HepG2 (cell line): ENCODE data around the gene NFS1. TPM values are rescaled to one million over a fixed set of nuclear protein-coding genes. Genes with fewer than 3 reads are reported as not detected.

Experiments
- CREBL2 ChIP-seq: sonication (generic); formaldehyde crosslinking; IDR thresholded peaks from 2 replicates; pipeline ENCODE4 v1.8.1; 2023; ENCODE audit warnings: missing genetic modification reagents, mild to moderate bottlenecking, borderline replicate concordance
- IRX3 ChIP-seq: sonication (generic); formaldehyde crosslinking; IDR thresholded peaks from 2 replicates; pipeline ENCODE4 v1.8.1; 2023; ENCODE audit warnings: mild to moderate bottlenecking, low read depth, missing genetic modification reagents, borderline replicate concordance
- MTA3 ChIP-seq: sonication (generic); formaldehyde crosslinking; IDR thresholded peaks from 2 replicates; pipeline ENCODE4 v1.4.0; 2020; ENCODE audit warnings: missing genetic modification reagents
- NAIF1 ChIP-seq: sonication (generic); formaldehyde crosslinking; IDR thresholded peaks from 2 replicates; pipeline ENCODE4 v1.5.0; 2020; ENCODE audit warnings: mild to moderate bottlenecking, missing genetic modification reagents, borderline replicate concordance
- REXO4 ChIP-seq: sonication (generic); formaldehyde crosslinking; IDR thresholded peaks from 2 replicates; pipeline ENCODE4 v1.8.0; 2022; ENCODE audit warnings: missing genetic modification reagents, mild to moderate bottlenecking, borderline replicate concordance
- RFXAP ChIP-seq: sonication (generic); formaldehyde crosslinking; IDR thresholded peaks from 2 replicates; pipeline ENCODE4 v1.4.0; 2020; ENCODE audit warnings: missing genetic modification reagents, borderline replicate concordance
- SKIL ChIP-seq: sonication (generic); formaldehyde crosslinking; IDR thresholded peaks from 2 replicates; pipeline ENCODE4 v1.8.0; 2022; ENCODE audit warnings: missing genetic modification reagents, mild to moderate bottlenecking, moderate library complexity, borderline replicate concordance
- SP4 ChIP-seq: sonication (generic); formaldehyde crosslinking; IDR thresholded peaks from 2 replicates; pipeline ENCODE4 v1.8.1; 2023; ENCODE audit warnings: mild to moderate bottlenecking, missing genetic modification reagents
- YEATS4 ChIP-seq: sonication (generic); formaldehyde crosslinking; IDR thresholded peaks from 2 replicates; pipeline ENCODE4 v1.4.0; 2020; ENCODE audit warnings: missing genetic modification reagents, borderline replicate concordance
- ZSCAN22 ChIP-seq: sonication (generic); formaldehyde crosslinking; IDR thresholded peaks from 2 replicates; pipeline ENCODE4 v1.4.0; 2020; ENCODE audit warnings: mild to moderate bottlenecking, missing genetic modification reagents
- polyA plus RNA-seq, 8 experiments: library from polyadenylated mRNA; depleted of rRNA in 3 of 8; stranded (reverse) in 7 of 8; unstranded in 1 of 8; fragments of >200 nt; fragmentation: Illumina TruSeq in 4 of 8; extraction: Trizol in 4 of 8; gene quantifications; 2 replicates each; pipeline versions ENCODE4 v1.2.1 to v1.2.3, GENCODE V29; 2011 to 2016; ENCODE audit warnings: low read depth in 4 of 8, missing spikeins in 1 of 8, mixed read lengths in 1 of 8; ENCODE audit not compliant: insufficient read depth in 1 of 8
- total RNA-seq, 5 experiments: library from RNA; depleted of rRNA; stranded (reverse); fragments of >200 nt; fragmentation: Illumina TruSeq; extraction: Trizol; gene quantifications; 2 replicates each; pipeline ENCODE4 v1.2.3, GENCODE V29; 2016; ENCODE audit warnings: low read depth in 1 of 5
- TF ChIP-seq, protein P1 (sequence below): sonication (generic); formaldehyde crosslinking; IDR thresholded peaks from 2 replicates; pipeline ENCODE4 v1.5.0; 2020; ENCODE audit warnings: mild to moderate bottlenecking, missing genetic modification reagents, borderline replicate concordance
- TF ChIP-seq, protein P2 (sequence below): sonication (generic); formaldehyde crosslinking; IDR thresholded peaks from 2 replicates; pipeline ENCODE4 v1.5.0; 2020; ENCODE audit warnings: missing genetic modification reagents, mild to moderate bottlenecking, borderline replicate concordance
- TF ChIP-seq, protein P3 (sequence below): sonication (generic); formaldehyde crosslinking; IDR thresholded peaks from 2 replicates; pipeline ENCODE4; 2020; ENCODE audit warnings: missing genetic modification reagents, mild to moderate bottlenecking, borderline replicate concordance

Gene NFS1
- total and polyA plus RNA-seq, 2 of the 13 experiments (the other 11 are each of a cell fraction or from before 2014, with no cell fraction given) = 65.9 to 88.1 TPM

- TF ChIP-seq, protein P1, sequence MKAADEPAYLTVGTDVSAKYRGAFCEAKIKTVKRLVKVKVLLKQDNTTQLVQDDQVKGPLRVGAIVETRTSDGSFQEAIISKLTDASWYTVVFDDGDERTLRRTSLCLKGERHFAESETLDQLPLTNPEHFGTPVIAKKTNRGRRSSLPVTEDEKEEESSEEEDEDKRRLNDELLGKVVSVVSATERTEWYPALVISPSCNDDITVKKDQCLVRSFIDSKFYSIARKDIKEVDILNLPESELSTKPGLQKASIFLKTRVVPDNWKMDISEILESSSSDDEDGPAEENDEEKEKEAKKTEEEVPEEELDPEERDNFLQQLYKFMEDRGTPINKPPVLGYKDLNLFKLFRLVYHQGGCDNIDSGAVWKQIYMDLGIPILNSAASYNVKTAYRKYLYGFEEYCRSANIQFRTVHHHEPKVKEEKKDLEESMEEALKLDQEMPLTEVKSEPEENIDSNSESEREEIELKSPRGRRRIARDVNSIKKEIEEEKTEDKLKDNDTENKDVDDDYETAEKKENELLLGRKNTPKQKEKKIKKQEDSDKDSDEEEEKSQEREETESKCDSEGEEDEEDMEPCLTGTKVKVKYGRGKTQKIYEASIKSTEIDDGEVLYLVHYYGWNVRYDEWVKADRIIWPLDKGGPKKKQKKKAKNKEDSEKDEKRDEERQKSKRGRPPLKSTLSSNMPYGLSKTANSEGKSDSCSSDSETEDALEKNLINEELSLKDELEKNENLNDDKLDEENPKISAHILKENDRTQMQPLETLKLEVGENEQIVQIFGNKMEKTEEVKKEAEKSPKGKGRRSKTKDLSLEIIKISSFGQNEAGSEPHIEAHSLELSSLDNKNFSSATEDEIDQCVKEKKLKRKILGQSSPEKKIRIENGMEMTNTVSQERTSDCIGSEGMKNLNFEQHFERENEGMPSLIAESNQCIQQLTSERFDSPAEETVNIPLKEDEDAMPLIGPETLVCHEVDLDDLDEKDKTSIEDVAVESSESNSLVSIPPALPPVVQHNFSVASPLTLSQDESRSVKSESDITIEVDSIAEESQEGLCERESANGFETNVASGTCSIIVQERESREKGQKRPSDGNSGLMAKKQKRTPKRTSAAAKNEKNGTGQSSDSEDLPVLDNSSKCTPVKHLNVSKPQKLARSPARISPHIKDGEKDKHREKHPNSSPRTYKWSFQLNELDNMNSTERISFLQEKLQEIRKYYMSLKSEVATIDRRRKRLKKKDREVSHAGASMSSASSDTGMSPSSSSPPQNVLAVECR (CRISPR knock-in tag) = no peak
- TF ChIP-seq NAIF1 (CRISPR knock-in tag) (no peak), YEATS4 (CRISPR knock-in tag) (no peak), CREBL2 (no peak; the same call in 1 of the 2 replicates), ZSCAN22 (CRISPR knock-in tag) (peak; percentile 80), RFXAP (0 out of 2 replicates have a peak, but pooled peaks have one; percentile 67), IRX3 (CRISPR knock-in tag) (no peak), SP4 (CRISPR knock-in tag) (peak; percentile 64; the same call in 1 of the 2 replicates), SKIL (no peak), REXO4 (no peak), MTA3 (CRISPR knock-in tag) (no peak)
- TF ChIP-seq, protein P2, sequence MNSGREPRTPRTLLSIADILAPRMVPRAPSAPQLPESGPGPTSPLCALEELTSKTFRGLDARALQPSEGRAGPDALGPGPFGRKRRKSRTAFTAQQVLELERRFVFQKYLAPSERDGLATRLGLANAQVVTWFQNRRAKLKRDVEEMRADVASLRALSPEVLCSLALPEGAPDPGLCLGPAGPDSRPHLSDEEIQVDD = no peak
- TF ChIP-seq, protein P3, sequence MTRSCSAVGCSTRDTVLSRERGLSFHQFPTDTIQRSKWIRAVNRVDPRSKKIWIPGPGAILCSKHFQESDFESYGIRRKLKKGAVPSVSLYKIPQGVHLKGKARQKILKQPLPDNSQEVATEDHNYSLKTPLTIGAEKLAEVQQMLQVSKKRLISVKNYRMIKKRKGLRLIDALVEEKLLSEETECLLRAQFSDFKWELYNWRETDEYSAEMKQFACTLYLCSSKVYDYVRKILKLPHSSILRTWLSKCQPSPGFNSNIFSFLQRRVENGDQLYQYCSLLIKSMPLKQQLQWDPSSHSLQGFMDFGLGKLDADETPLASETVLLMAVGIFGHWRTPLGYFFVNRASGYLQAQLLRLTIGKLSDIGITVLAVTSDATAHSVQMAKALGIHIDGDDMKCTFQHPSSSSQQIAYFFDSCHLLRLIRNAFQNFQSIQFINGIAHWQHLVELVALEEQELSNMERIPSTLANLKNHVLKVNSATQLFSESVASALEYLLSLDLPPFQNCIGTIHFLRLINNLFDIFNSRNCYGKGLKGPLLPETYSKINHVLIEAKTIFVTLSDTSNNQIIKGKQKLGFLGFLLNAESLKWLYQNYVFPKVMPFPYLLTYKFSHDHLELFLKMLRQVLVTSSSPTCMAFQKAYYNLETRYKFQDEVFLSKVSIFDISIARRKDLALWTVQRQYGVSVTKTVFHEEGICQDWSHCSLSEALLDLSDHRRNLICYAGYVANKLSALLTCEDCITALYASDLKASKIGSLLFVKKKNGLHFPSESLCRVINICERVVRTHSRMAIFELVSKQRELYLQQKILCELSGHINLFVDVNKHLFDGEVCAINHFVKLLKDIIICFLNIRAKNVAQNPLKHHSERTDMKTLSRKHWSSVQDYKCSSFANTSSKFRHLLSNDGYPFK (CRISPR knock-in tag) = no peak
These were observed 640 bp downstream of the NFS1 start (continued) for GRCh38 chr20:35698298-35699126.
